ENCODE data around the gene SLC16A10.
"Not testable (repeated sequence)": the region's sequence is repeated elsewhere in the genome, so short reads cannot be mapped to it uniquely, and the experiment has no call there.

The SLC16A10 gene

DNA sequence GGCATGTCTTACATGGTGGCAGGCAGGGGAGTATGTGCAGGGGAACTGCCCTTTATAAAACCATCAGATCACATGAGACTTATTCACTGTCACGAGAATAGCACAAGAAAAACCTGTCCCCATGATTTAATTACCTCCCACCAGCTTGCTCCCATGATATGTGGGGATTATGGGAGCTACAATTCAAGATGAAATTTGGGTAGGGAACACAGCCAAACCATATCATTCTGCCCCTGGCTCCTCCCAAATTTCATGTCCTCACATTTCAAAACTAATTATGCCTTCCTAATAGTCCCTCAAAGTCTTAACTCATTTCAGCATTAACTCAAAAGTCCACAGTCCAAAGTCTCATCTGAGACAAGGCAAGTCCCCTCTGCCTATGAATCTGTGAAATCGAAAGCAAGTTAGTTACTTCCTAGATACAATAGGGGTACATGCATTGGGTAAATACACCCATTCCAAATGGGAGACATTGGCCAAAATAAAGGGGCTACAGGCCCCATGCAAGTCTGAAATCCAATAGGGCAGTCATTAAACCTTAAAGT, 102.4 kb downstream of the SLC16A10 start:
- DNase-seq = not testable (repeated sequence)

DNA sequence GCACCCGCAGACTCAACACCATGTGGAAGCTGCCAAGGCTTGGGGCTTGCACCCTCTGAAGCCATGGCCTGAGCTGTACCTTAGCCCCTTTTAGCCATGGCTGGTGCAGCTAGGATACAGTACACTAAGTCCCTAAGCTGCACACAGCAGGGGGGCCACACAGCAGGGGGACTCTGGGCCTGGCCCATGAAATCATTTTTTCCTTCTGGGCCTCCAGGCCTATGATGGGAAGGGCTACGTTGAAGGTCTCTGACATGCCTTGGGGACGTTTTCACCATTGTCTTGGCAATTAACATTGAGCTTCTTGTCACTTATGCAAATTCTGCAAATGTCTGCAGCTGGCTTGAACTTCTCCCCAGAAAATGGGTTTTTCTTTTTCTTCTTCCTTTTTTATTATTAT, 103.3 kb downstream of the SLC16A10 start:
- no peak for DNase-seq

DNA sequence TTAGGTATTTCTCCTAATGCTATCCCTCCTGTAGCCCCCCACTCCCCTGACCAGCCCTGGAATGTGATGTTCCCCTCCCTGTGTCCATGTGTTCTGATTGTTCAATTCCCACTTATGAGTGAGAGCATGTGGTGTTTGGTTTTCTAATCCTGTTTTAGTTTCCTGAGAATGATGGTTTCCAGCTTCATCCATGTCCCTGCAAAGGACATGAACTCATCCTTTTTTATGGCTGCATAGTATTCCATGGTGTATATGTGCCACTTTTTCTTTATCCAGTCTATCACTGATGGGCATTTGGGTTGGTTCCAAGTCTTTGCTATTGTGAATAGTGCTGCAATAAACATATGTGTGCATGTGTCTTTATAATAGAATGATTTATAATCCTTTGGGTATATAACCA, 103.8 kb downstream of the SLC16A10 start:
- DNase-seq = not testable (repeated sequence)

DNA sequence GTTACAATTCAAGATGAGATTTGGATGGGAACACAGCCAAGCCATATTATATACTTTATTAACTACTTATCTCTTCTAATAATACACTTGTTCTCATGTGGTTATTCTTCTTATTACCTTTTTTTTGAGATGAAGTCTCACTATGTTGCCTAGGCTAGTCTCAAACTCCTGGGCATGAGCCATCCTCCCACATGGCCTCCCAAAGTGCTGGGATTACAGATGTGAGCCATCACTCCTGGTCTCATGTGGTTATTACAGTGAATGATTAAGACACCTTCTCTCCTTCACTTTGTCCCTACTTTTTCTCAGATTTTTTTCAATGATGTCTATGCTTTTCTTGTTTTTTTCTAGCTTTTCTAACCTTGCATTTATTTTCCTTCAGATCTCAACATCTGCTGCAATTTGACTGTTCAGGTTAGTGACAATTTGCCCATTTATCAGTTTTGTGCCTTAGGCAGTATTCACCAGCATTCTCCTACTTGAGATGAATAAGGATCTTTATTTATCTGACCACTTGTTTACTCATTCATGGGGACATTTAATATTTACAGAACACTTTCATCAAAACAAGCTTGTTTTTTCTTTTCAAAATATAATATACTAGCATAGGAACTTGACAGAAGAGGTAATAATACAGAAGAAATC, 105.7 kb downstream of the SLC16A10 start:
- no peak for DNase-seq

DNA sequence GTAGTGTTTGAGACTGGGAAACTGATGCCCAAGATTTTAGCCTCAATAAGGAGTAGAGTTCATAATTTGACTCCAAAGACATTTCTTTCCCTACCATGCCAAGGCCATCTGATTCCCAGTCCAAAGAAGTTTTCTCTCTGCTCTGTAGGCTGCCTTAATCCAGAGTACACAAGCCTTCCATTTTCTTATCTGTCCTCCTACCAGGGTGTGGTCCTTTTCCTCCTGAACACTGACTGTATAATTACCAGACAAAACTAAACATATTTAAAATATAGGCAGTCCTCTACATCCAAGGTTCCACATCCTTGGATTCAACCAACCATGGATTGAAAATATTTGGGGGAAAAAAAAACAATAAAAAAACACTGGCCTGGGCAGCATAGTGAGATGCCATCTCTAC, 108.4 kb downstream of the SLC16A10 start:
- no peak for DNase-seq

DNA sequence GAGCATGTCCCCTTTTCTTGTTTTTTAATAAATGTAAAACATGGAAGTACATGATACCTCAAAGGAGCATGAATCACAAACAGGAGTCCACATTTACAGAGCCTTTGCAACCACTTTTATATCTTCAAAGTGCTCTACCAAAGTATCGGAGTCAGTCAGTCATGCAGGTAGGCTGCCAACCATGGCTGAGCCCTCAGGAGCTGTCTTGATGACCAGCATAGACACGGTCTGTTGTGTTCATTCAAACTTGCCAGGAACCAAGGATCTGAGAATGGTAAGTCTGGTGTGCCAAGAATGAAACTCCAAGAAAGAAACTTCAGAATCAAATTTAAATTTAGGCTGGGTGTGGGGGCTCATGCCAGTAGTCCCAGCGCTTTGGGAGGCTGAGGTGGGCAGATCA, 111.5 kb downstream of the SLC16A10 start:
- DNase-seq = no peak

DNA sequence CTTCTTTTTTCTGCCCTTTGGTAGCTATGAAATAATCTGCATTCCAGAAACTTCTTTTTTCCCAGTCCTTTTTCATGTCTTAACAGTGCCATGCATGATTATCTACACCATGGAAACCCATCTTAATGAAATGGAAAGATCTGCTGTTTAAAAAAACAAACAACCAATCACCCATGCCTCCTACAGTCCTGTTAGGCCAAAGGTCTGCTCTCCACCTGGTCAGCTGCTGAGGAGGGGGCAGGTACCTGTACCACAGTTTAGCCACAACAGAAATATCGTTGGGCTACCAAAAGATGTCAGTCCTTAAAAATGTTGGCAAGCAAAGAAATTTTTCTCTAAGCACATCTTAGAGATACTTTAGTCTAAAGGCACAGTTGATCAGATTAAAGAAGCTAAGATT, 112.6 kb downstream of the SLC16A10 start:
- no peak for DNase-seq

DNA sequence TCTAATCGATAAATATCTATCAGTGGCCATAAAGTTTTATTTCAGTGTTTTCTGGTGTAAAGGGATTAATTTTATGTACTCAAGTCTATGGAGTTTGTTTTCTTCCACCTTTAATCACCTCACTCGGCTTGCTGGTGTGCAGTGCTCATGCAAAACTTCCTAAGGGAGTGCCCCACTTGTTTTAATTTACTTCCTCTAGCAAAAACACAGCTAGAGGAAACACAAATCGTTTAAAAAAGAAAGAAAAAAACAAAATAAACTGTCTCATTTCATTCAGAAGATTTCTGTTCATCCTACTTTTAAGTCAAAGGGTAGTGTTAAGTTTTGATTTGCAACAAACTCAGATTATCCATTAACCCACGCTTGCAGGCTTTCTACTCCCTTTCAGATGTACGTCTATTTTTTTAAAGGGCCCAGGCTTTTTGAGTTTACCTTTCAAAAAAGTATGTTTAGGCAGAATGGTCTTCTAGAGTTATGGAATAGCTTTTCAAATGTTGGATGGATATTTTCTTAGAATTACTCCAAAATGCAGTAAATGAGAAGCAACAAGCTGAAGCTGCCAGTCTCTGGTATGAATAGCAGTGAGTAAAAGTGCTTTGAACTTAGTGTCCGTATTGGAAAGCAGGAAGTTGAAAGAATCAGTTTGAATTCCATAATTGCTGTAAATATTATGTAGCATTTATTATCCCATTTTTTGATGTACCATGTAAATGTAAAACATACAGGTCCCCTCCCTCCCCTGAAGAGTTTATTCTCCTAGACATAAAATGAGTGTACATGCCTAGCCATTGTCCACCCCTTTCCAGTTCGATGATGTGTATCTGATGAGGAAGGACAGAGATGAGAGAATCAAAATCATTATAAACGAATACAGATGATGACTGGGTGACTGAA, 113.3 kb downstream of the SLC16A10 start:
- DNase-seq = no peak

DNA sequence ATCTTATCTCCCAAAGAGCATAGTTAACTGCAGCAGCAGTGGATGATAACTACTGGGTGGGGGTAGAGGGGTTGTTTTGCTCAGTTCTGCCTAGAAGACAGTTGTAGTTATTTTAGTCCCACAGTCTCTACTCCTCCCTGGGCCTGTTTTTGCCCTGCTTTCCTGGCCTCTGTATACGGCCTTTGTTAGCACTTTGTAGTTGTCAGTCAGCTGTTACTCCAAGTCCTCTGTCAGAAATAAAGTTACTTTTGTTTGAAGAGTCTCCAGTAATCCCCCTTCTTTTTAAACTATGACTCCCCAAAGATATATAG, 113.9 kb downstream of the SLC16A10 start:
- DNase-seq = no peak

DNA sequence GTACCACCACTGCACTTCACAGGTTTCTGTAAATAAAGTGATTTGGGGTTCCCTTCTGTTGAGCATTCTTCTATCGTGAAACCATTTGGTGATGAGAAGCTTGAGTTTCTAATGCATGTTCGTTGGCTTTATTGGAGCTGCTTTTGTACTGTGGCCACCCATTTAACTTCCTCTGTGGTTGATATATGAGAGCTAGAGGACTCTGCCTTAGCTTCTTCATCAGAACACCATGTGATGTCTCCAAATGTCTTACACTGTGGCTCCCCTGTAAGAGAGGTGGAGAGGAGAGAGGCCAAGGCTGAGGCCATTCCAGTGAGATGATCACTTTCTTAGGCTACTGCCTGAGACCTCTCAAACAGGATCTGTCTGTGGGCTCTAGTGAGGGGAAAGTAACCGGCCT, 114.5 kb downstream of the SLC16A10 start:
- no peak for DNase-seq

DNA sequence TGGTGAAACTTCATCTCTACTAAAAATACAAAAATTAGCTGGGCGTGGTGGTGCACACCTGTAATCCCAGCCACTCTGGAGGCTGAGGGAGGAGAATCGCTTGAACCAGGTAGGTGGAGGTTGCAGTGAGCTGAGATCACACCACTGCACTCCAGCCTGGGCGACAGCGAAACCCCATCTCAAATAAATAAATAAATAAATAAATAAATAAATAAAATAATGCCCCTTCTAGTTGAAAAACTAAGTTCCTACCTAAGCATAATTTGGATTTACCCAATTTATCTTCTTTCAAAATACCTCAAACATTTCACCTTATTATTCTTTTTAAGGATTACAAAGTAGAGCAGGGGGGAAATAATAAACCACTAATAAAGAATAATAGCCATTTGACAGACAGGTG, 116.2 kb downstream of the SLC16A10 start:
- not testable (repeated sequence) for DNase-seq

DNA sequence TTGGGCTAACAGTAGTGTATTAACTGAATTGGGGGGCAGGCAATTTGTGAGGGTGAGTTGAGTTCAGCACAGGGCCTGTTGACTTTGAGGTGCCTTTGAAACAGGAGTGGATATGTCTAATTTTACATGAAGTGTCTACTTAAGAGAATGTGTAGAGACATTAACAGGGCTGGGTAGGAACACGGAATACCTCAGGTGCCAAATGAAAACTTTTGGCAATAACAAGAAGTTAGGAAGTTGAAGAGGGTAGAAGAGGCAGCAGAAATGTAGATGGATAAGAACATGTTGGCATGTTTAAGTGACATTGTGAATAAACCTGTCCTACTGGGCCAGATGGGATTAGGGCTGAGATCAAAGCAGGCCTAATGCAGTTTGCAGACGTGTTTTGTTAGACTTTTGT, 117.0 kb downstream of the SLC16A10 start:
- DNase-seq = no peak

DNA sequence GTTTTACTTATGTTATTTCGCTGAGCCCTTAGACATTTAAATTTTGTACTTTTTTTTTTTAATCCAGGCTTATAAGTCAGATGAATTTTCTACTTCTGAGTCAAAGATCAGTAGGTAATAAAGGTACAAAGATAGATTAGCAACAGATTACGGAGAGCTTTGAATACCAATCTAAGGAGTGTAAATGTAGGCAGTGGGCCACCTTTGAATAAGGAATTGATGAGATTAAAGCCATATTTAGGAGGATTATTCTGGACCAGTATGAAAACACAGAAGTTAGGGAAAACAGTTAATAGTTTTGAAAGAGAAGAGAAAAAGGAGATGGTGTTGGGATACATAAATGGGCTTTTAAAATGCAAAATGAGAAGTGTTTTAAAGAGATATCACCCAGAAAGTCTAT, 117.6 kb downstream of the SLC16A10 start:
- no peak for DNase-seq

DNA sequence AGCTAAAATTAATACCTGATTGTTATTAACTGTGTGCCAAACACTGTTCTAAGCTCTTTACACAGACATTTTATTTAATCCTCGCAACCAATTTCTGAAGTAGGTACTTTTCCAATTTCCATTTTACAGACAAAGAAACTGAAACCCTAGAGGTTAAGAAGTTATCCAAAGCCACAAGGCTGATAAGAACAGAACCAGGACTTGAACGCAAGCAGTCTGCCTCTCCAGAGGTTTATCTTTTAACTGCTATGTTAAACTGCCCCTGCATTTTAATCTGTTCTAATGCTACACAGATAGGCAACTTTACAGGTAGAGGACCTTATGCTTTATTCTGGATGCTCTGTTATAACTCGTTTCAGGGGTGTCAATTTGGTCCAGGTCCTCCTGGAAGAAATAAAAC, 118.2 kb downstream of the SLC16A10 start:
- no peak for DNase-seq

DNA sequence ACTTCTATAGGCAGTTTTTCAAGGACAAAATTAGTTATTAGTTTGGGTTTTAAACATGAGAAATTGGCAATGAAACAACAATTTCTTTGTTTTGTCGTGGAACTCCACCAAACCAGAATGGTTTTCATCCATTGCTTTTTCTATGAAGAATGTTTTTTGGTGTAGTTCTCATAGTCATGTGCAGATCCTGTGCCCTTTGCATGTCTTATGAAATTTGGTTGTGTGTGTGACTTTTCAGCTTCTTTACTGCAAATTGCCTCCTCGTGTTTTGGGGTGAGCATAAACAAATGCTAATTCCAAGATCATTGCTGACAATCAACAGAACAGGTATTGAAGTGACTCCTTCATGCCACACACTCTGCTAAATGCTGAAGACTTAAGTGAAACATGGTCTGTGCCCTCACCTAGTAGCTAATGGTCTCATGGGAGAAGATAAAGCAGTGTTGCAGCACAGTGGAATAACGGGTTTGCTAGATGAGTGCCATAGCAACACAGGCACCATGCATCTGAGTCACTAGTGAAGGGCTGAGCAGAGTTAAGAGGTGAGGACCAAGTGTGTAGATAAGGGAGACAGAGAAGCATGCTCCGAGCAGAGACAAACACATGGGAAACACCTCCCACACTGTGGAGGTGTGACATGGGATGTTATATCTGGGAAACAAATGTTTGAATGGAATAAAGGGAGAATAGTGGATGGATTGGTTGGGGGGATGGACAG, 120.0 kb downstream of the SLC16A10 start:
- DNase-seq = no peak

DNA sequence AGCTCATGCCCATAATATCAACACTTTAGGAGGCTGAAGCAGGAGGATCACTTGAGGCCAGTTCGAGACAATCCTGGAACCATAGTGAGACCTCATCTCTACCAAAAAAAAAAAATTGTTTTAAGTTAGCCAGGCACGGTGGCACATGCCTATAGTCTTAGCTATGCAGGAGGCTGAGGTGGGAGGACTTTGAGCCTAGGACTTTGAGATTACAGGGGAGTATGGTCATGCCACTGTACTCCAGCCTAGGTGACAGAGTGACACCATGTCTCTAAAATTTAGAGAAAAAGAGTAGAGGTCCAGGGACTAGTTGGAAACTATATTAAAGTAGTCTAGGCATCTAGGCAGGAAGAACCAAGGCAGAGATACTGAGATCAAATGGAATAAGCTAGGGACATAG, 121.6 kb downstream of the SLC16A10 start:
- DNase-seq = no peak

DNA sequence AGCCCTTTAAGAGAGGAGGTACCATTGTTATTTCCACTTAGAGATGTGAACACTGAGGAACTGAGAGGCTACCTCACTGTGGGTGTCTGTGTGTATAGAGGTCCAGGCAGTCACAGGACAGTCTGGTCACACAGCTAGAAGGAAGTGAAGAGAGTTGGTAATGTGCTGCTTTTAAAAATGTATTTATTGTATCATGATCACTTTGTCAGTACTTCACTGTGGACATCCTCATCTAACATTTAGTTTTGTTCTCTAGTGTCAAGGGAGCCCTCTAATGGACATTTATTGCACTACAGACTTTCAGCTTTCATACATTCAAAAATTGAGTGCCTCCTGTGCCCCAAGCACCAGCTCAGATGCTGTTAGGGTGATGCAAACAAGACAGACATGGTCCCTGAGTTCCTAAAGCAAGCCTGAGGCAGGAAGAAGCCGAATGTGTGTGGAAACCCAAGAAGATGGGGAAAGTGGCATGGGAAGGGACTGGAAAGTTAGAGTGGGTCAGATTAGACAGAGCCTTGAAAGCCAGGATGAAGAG, 123.0 kb downstream of the SLC16A10 start:
- peak; percentile 64 for DNase-seq

DNA sequence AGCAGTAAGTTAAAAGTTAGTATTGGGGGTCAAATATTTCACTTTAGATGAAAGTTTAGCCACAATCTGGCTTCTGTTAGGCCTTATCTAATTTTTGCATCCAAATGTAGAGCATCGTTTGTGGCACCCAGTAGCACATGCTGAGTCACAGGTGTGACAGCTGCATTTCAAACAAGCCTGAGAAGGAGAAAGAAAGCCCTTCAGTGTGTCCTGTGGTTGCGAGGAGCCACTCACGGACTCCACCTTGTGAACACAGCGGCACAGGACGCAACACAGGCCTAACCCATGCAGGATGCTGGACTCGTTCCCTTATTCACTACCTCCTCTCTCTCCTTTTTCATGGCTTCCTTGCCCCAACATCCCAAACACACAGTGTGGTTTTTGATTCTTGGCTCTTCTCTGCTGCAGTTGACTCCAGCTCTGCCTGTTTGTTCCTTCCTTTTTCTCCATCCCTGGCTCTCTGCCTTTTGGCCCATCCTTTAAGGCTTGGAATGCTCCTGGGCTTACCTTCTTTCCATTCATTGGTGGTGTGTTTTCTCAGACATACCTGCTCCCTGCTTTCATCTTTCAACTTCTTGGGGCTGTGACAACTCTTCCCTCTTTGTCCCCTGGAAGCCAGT, 124.2 kb downstream of the SLC16A10 start:
- no peak for DNase-seq

DNA sequence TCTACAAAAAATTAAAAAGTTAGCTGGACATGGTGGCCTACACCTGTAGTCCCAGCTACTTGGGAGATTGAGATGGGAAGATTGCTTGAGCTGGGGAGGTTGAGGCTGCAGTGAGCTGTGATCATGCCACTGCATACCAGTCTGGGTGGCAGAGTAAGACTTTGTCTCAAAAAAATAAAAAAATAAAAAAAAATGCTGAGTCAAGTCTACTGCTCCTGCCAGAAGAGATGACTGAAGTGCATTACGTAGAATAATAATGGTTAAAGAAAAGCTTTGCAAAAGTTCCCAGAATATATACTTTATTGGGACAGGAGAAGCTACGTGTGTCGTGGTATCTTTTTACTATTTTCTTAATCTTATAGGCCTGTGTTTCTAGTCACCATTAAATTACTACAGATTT, 125.3 kb downstream of the SLC16A10 start:
- DNase-seq = no peak

DNA sequence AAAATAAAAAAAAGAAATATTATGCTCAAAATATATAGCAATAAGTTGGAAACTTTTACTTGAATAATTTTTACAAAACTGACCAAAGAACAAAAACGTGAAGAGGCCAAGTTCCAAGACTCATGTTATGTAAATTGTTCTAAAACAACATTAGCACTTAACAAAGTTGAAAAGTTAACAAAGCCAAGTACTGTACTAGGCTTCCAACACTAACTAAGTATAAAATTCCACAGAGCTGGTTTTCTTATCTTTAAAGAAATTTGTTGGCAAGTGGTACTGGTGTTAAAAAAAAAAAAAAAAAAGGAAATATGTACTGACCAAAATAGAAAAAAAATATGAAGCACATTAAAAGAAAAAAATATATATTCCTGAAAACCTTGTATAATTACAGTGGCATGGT, 127.8 kb downstream of the SLC16A10 start:
- DNase-seq = no peak

DNA sequence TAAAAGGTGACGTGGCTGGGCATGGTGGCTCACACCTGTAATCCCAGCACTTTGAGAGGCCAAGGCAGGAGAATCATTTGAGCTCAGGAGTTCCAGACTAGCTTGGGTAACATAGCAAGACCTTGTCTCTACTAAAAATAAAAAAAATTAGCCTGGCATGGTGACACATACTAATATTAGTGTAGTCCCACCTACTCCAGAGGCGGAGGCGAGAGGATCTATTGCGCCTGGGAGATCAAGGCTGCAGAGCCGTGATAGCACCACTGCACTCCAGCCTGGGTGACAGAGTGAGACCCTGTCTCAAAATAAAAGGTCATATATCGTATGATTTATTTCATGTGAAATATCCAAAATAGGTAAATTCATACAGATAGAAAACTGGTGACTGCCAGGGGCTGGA, 132.5 kb downstream of the SLC16A10 start:
- no peak for DNase-seq

DNA sequence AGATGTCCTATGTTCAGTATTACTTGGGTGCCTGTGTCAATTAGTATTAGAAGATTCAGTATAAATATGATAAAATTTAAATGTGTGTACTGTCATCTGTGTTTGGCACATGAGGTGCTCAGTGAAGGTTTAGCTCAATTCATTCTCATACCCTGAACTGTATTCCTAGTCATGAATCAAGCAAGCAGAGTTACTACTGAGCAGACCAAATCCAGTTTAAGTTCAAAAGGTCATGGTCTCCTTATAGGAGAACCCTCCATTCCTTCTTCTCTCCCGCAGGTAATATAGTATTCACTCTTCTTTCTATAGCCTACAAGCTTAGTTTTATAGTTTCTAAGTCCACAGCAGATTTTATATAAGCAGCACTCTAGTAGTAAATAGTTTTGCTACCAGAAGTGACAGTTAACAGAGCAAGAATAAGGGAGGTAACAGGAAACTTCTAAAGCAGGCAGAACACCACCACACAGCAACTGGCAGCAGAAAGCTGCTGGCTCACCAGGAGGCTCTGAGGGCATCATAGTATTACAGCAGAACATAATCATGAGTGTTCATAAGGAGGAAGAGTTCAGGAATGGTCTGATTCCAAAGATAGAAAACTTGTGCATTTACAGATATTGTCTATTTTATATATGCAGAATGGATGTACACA, 133.2 kb downstream of the SLC16A10 start:
- DNase-seq = no peak

DNA sequence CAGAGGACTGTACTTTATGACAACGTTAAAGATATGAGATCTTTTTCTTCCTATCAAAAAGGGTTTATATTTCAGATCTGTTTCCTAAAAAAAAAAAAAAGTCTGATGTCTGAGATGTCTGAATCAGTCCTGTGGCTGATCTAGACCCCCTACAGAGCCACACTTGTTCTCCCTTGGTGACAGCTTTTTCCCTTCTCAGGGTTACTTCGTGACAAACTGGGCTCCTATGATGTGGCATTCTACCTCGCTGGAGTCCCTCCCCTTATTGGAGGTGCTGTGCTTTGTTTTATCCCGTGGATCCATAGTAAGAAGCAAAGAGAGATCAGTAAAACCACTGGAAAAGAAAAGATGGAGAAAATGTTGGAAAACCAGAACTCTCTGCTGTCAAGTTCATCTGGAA, 134.5 kb downstream of the SLC16A10 start:
- no peak for DNase-seq
